ENCODE measurements around the gene NTN4.

- TF ChIP-seq POLR2AphosphoS5 (IDR thresholded peaks at IDR 0.05) (no peak), POLR2A (IDR thresholded peaks at IDR 0.05) (no peak), CTCF (IDR thresholded peaks at IDR 0.05) (no peak)
Measured at GRCh38 chr12:95678684-95679083, 111.9 kb downstream of the NTN4 start.
